ENCODE data around the gene ARID1B.

ARID1B gene

GRCh38 chr6:156999762-157000161 lies 222.6 kb downstream of the ARID1B start:
- no peak for DNase-seq

- no peak for DNase-seq
Measured at GRCh38 chr6:157001716-157002115, 224.5 kb downstream of the ARID1B start.

- no peak for DNase-seq
Measured at GRCh38 chr6:157002774-157003173, 225.6 kb downstream of the ARID1B start.

- DNase-seq: no peak
Measured at GRCh38 chr6:157005940-157006339, 228.8 kb downstream of the ARID1B start.

- DNase-seq: no peak
Measured at GRCh38 chr6:157008568-157008967, 231.4 kb downstream of the ARID1B start.

- DNase-seq: no peak
Measured at GRCh38 chr6:157012355-157012754, 235.2 kb downstream of the ARID1B start.

GRCh38 chr6:157013649-157014304 lies 236.6 kb downstream of the ARID1B start:
- DNase-seq: no peak

- DNase-seq: no peak
Measured at GRCh38 chr6:157014871-157015270, 237.7 kb downstream of the ARID1B start.

- no peak for DNase-seq
Measured at GRCh38 chr6:157017022-157017421, 239.8 kb downstream of the ARID1B start.

- no peak for DNase-seq
Measured at GRCh38 chr6:157017861-157018260, 240.7 kb downstream of the ARID1B start.

- DNase-seq: no peak
Measured at GRCh38 chr6:157019115-157019641, 242.0 kb downstream of the ARID1B start.

GRCh38 chr6:157019733-157020132 lies 242.6 kb downstream of the ARID1B start:
- DNase-seq: no peak

GRCh38 chr6:157020398-157020797 lies 243.2 kb downstream of the ARID1B start:
- DNase-seq: no peak

GRCh38 chr6:157020881-157021343 lies 243.7 kb downstream of the ARID1B start:
- peak; percentile 83 for DNase-seq

GRCh38 chr6:157021344-157021992 lies 244.3 kb downstream of the ARID1B start:
- peak; percentile 88 for DNase-seq

- peak; percentile 74 for DNase-seq
Measured at GRCh38 chr6:157021993-157022740, 245.0 kb downstream of the ARID1B start.

- DNase-seq: no peak
Measured at GRCh38 chr6:157023958-157024357, 246.8 kb downstream of the ARID1B start.

GRCh38 chr6:157024745-157025144 lies 247.6 kb downstream of the ARID1B start:
- no peak for DNase-seq

GRCh38 chr6:157025437-157025836 lies 248.3 kb downstream of the ARID1B start:
- no peak for DNase-seq

GRCh38 chr6:157029980-157030690 lies 253.0 kb downstream of the ARID1B start:
- DNase-seq: no peak

- no peak for DNase-seq
Measured at GRCh38 chr6:157030755-157031154, 253.6 kb downstream of the ARID1B start.

GRCh38 chr6:157032923-157033322 lies 255.7 kb downstream of the ARID1B start:
- DNase-seq: no peak
